CD4-positive, alpha-beta T cell treated with Interleukin-10 for 1 hour (primary cell): ENCODE data around the gene TMEM132A.
"Not testable (repeated sequence)": the region's sequence is repeated elsewhere in the genome, so short reads cannot be mapped to it uniquely, and the experiment has no call there.

Source experiments
- DNase-seq: peaks from one replicate; pipeline ENCODE4 v3.0.0-alpha.2; 2020

TMEM132A gene

GRCh38 chr11:60905551-60906113 is 18.6 kb upstream of the TMEM132A start:
- peak; percentile 19 for DNase-seq

GRCh38 chr11:60906132-60906972 is 17.9 kb upstream of the TMEM132A start, which contains the start of gene PRPF19:
TSS of gene PRPF19 (minus strand) at chr11:60906585. CDS start at chr11:60906382, 203 bp downstream.
- DNase-seq = peak; percentile 99

- no peak for DNase-seq
Observed at GRCh38 chr11:60908803-60909202, 15.5 kb upstream of the TMEM132A start.

- DNase-seq = not testable (repeated sequence)
Observed at GRCh38 chr11:60909680-60910280, 14.5 kb upstream of the TMEM132A start.

GRCh38 chr11:60910281-60910687 is 14.0 kb upstream of the TMEM132A start:
- DNase-seq = no peak

- no peak for DNase-seq
Observed at GRCh38 chr11:60910711-60911380, 13.4 kb upstream of the TMEM132A start.

GRCh38 chr11:60912223-60912850 is 11.9 kb upstream of the TMEM132A start:
- DNase-seq = peak; percentile 55

- no peak for DNase-seq
Observed at GRCh38 chr11:60912851-60913528, 11.3 kb upstream of the TMEM132A start.

- peak; percentile 91 for DNase-seq
Observed at GRCh38 chr11:60913793-60914632, 10.2 kb upstream of the TMEM132A start, which contains the start of gene TMEM109. TSS of gene TMEM109 (plus strand) at chr11:60914158. CDS start at chr11:60919694, 5,536 bp downstream.

- DNase-seq = peak; percentile 37
Observed at GRCh38 chr11:60914633-60915247, 9.5 kb upstream of the TMEM132A start.

GRCh38 chr11:60915248-60915914 is 8.9 kb upstream of the TMEM132A start:
- DNase-seq = peak; percentile 78

GRCh38 chr11:60916669-60917206 is 7.5 kb upstream of the TMEM132A start:
- no peak for DNase-seq

GRCh38 chr11:60917267-60917666 is 7.0 kb upstream of the TMEM132A start:
- DNase-seq = no peak

GRCh38 chr11:60918251-60918938 is 5.9 kb upstream of the TMEM132A start:
- no peak for DNase-seq

- no peak for DNase-seq
Observed at GRCh38 chr11:60918939-60919265, 5.4 kb upstream of the TMEM132A start.

- no peak for DNase-seq
Observed at GRCh38 chr11:60919320-60919719, 4.9 kb upstream of the TMEM132A start.

- no peak for DNase-seq
Observed at GRCh38 chr11:60919956-60920355, 4.3 kb upstream of the TMEM132A start.

- no peak for DNase-seq
Observed at GRCh38 chr11:60921259-60921658, 3.0 kb upstream of the TMEM132A start.

- no peak for DNase-seq
Observed at GRCh38 chr11:60921777-60922335, 2.4 kb upstream of the TMEM132A start.
